ENCODE results near the gene CNIH3.
"Not testable (repeated sequence)": the region's sequence is repeated elsewhere in the genome, so short reads cannot be mapped to it uniquely, and the experiment has no call there.

Gene CNIH3
- 0 to 2.6 (median 1.1) reads per million in 9 experiments for total RNA-seq

DNA sequence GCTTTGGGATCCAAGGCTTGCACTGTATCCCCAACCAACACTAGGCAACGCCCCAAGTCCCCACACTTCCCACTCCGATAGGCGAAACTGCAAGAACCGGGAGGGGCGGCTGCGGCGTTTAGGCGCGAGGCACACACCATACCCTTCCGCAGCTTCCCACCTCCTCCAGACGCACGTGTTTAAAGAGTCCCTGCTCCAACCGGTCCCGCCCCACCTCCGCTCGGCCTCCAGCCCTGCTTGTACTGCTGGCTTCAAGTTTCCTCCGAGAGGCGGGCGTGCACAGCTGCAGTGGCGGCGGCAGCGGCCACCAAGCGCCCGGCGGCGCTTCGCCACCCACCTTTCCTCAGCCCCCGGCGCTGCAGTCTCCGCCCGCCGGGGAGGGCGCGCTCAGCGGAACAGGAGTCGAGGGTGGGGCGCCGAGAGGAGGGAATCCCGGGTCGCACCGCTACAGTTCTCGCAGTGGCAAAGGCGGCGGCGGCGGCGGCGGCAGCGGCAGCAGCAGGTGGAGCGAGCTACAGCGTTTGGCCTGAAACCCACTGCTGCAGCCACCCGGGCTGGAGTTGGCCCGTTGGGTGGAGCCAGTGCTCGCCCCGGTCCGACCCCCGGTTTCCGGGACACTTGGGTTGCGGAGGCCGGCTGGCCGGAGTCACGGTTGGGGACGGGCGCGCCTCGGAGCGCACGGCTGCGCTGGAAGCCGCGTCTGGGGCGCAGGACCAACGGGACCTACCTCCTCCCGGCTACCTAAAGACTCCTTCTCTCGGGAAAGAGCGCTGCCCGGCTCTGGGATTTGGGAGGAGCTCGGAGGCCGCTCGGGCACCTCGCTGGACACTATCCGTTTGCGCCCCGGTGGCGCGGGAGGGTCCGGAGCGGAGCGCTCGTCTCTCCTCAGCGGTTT is at the start of gene CNIH3:
TSS of gene CNIH3 (plus strand) at position 457 of the 895 bp plus-strand sequence. CDS start 858 bp downstream, outside the sequence.
- Mint-ChIP-seq H3K9me3 (no peaks in the 10 kb centered on the region), H3K4me3 (peak within 1 kb of the TSS; percentile 81 to 89), H3K27ac (peak within 1 kb of the TSS; percentile 1 to 70), H3K36me3 (ENCODE audit: insufficient read depth) (no peaks in the 10 kb centered on the region), H3K27me3 (peaks cover 53 to 57% of the 10 kb centered on the region in 2 donors), H3K4me1 (ENCODE audit: low read depth in 2 of 2) (peaks cover 24 to 28% of the 10 kb centered on the region in 2 donors)
- DNase-seq (peak; percentile 40 to 45 (median 44)), ATAC-seq (replicated peaks) (peak; percentile 76)

GRCh38 chr1:224566492-224566891 is 49.6 kb upstream of the CNIH3 start:
- not testable (repeated sequence) for H3K4me1 Mint-ChIP-seq (ENCODE audit: low read depth in 2 of 2); H3K27me3 Mint-ChIP-seq; H3K36me3 Mint-ChIP-seq (ENCODE audit: insufficient read depth); H3K4me3 Mint-ChIP-seq; DNase-seq; H3K9me3 Mint-ChIP-seq; ATAC-seq (replicated peaks)
- peak overlapping the region in 1 of 2 donors; percentile 72 for H3K27ac Mint-ChIP-seq

- no peak overlapping the region for H3K4me3 Mint-ChIP-seq
These were observed 46.8 kb upstream of the CNIH3 start for GRCh38 chr1:224569276-224569675.

DNA sequence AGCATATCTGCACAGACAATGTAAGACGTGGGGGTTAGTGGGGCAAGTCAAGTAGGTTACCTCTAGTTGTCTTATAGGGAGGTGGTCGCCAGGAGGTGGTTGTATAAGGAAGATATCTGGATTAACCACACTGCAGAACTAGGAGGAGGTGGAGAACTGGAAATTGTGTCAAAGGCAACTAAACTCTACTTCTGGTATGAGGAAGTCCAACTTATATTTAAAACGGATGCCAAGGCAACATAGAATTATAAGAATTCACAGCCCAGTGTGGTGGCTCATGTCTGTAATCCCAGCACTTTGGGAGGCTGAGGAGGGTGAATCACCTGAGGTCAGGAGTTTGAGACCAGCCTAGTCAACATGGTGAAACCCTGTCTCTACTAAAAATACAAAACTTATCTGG is 44.1 kb upstream of the CNIH3 start:
- not testable (repeated sequence) for H3K36me3 Mint-ChIP-seq (ENCODE audit: insufficient read depth); ATAC-seq (replicated peaks); H3K4me3 Mint-ChIP-seq; DNase-seq; H3K4me1 Mint-ChIP-seq (ENCODE audit: low read depth in 2 of 2); H3K9me3 Mint-ChIP-seq; H3K27ac Mint-ChIP-seq
- peaks cover 29 to 32% of the 10 kb centered on the region in 2 donors for H3K27me3 Mint-ChIP-seq

More at GRCh38 chr1:224569276-224569675, 46.8 kb upstream of the CNIH3 start:
- Mint-ChIP-seq H3K27ac (no peak overlapping the region), H3K4me1 (ENCODE audit: low read depth in 2 of 2) (peaks cover 0 to 2% of the 10 kb centered on the region in 2 donors), H3K9me3 (no peaks in the 10 kb centered on the region), H3K27me3 (peaks cover 23 to 24% of the 10 kb centered on the region in 2 donors), H3K36me3 (ENCODE audit: insufficient read depth) (no peaks in the 10 kb centered on the region)
- ATAC-seq (replicated peaks): no peak
- no peak for DNase-seq

DNA sequence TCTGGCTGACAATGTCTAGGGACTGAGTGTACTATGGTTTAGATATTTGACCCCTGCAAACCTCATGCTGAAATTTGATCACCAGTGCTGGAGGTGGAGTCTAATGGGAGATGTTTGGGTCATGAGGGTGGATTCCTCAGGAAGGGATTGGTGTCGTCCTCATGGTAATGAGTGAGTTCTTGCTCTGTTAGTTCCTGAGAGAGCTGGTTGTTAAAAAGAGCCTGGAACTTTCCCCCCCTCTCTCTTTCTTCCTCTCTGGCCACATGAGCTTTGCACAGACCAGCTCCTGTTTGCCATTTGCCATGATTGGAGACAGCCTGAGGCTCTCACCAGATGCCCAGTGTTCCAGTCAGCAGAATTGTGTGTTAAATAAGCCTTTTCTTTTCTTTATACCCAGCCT is 36.6 kb upstream of the CNIH3 start:
- H3K4me1 Mint-ChIP-seq (ENCODE audit: low read depth in 2 of 2): no peaks in the 10 kb centered on the region
- H3K9me3 Mint-ChIP-seq: peaks cover 6 to 10% of the 10 kb centered on the region in 2 donors
- peaks cover 59 to 61% of the 10 kb centered on the region in 2 donors for H3K27me3 Mint-ChIP-seq

DNA sequence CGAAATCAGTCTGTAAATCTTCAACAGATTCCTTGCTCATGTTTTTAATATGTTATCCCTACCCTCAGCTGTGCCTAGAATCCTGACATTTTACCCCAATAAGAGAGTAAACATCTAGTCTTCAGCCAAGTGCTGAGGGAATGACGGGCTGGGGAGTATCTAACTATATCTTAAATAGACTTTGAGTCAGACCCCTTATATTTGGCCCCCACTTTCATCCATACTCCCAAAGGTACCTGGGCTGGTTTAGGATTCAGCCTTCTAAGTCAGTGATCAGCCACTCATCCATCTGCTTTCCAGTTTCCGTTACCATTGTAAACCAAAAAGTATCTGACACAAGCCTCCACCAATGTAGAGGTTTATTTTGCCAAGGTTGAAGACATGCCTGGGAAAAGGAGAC is 36.1 kb upstream of the CNIH3 start:
- Mint-ChIP-seq H3K4me3 (no peak overlapping the region), H3K4me1 (ENCODE audit: low read depth in 2 of 2) (no peaks in the 10 kb centered on the region), H3K27me3 (peaks cover 61 to 62% of the 10 kb centered on the region in 2 donors), H3K27ac (no peak overlapping the region), H3K9me3 (peaks cover 6 to 10% of the 10 kb centered on the region in 2 donors), H3K36me3 (ENCODE audit: insufficient read depth) (no peaks in the 10 kb centered on the region)
- ATAC-seq (replicated peaks): no peak
- DNase-seq: no peak

More for the DNA sequence above, 36.6 kb upstream of the CNIH3 start:
- DNase-seq (no peak), ATAC-seq (replicated peaks) (no peak)
- Mint-ChIP-seq H3K27ac (no peak overlapping the region), H3K36me3 (ENCODE audit: insufficient read depth) (no peaks in the 10 kb centered on the region), H3K4me3 (no peak overlapping the region)

- Mint-ChIP-seq H3K27ac (no peak overlapping the region), H3K9me3 (peaks cover 2 to 4% of the 10 kb centered on the region in 2 donors), H3K4me3 (no peak overlapping the region), H3K4me1 (ENCODE audit: low read depth in 2 of 2) (no peaks in the 10 kb centered on the region), H3K27me3 (peaks cover 53 to 58% of the 10 kb centered on the region in 2 donors), H3K36me3 (ENCODE audit: insufficient read depth) (no peaks in the 10 kb centered on the region)
- ATAC-seq (replicated peaks) (no peak), DNase-seq (no peak)
These were observed 34.1 kb upstream of the CNIH3 start for GRCh38 chr1:224582041-224582440.

- no peak for ATAC-seq (replicated peaks)
- Mint-ChIP-seq H3K27me3 (peaks cover 39 to 48% of the 10 kb centered on the region in 2 donors), H3K9me3 (peaks cover 0 to 2% of the 10 kb centered on the region in 2 donors), H3K36me3 (ENCODE audit: insufficient read depth) (no peaks in the 10 kb centered on the region), H3K4me3 (no peak overlapping the region), H3K27ac (no peak overlapping the region), H3K4me1 (ENCODE audit: low read depth in 2 of 2) (no peaks in the 10 kb centered on the region)
- no peak for DNase-seq
These were observed 32.3 kb upstream of the CNIH3 start for GRCh38 chr1:224583774-224584173.

- ATAC-seq (replicated peaks) (no peak), DNase-seq (no peak)
- Mint-ChIP-seq H3K27ac (no peak overlapping the region), H3K4me1 (ENCODE audit: low read depth in 2 of 2) (no peaks in the 10 kb centered on the region), H3K4me3 (no peak overlapping the region), H3K27me3 (peaks cover 30 to 36% of the 10 kb centered on the region in 2 donors), H3K9me3 (no peaks in the 10 kb centered on the region), H3K36me3 (ENCODE audit: insufficient read depth) (no peaks in the 10 kb centered on the region)
These were observed 31.1 kb upstream of the CNIH3 start for GRCh38 chr1:224585051-224585450.

- Mint-ChIP-seq H3K4me3 (no peak overlapping the region), H3K9me3 (no peaks in the 10 kb centered on the region), H3K4me1 (ENCODE audit: low read depth in 2 of 2) (peaks cover under 1 to 1% of the 10 kb centered on the region in 2 donors), H3K27ac (no peak overlapping the region), H3K36me3 (ENCODE audit: insufficient read depth) (no peaks in the 10 kb centered on the region), H3K27me3 (peaks cover 12 to 19% of the 10 kb centered on the region in 2 donors)
- ATAC-seq (replicated peaks) (no peak), DNase-seq (no peak)
These were observed 29.1 kb upstream of the CNIH3 start for GRCh38 chr1:224587051-224587450.

DNA sequence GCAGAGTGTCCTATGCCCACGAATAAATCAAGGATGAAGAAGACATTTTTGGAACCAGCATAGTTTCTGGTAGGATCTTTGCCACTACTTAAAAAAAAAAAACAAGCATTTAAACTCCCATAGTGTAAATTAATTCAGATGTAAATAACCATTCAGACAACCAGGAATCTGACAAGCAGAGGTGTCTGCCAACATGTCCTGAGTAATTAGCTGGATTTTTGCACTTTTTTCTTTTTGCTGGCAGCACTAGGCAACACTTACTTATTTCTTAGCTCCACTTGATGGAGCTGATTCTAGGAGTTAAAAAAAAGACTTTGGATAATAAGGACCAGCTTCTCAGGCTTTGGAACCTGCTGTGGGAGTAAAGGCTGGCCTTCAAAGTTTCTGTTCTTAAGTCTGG is 27.6 kb upstream of the CNIH3 start:
- H3K36me3 Mint-ChIP-seq (ENCODE audit: insufficient read depth): no peaks in the 10 kb centered on the region
- peaks cover 0 to 6% of the 10 kb centered on the region in 2 donors for H3K27me3 Mint-ChIP-seq
- H3K4me1 Mint-ChIP-seq (ENCODE audit: low read depth in 2 of 2): peaks cover 5 to 8% of the 10 kb centered on the region in 2 donors
- no peak overlapping the region for H3K4me3 Mint-ChIP-seq
- no peaks in the 10 kb centered on the region for H3K9me3 Mint-ChIP-seq
- no peak for ATAC-seq (replicated peaks)
- no peak for DNase-seq
- H3K27ac Mint-ChIP-seq: no peak overlapping the region

- peaks cover 0 to 6% of the 10 kb centered on the region in 2 donors for H3K27me3 Mint-ChIP-seq
- H3K27ac Mint-ChIP-seq: no peak overlapping the region
- ATAC-seq (replicated peaks): no peak
- DNase-seq: no peak
- no peak overlapping the region for H3K4me3 Mint-ChIP-seq
- H3K36me3 Mint-ChIP-seq (ENCODE audit: insufficient read depth): no peaks in the 10 kb centered on the region
- peaks cover 5 to 8% of the 10 kb centered on the region in 2 donors for H3K4me1 Mint-ChIP-seq (ENCODE audit: low read depth in 2 of 2)
- no peaks in the 10 kb centered on the region for H3K9me3 Mint-ChIP-seq
These were observed 27.1 kb upstream of the CNIH3 start for GRCh38 chr1:224589006-224589405.

GRCh38 chr1:224591326-224591725 is 24.8 kb upstream of the CNIH3 start:
- no peaks in the 10 kb centered on the region for H3K36me3 Mint-ChIP-seq (ENCODE audit: insufficient read depth)
- DNase-seq (no peak), ATAC-seq (replicated peaks) (no peak)
- no peaks in the 10 kb centered on the region for H3K27me3 Mint-ChIP-seq
- no peaks in the 10 kb centered on the region for H3K9me3 Mint-ChIP-seq
- H3K4me1 Mint-ChIP-seq (ENCODE audit: low read depth in 2 of 2): peaks cover 5 to 8% of the 10 kb centered on the region in 2 donors
- no peak overlapping the region for H3K4me3 Mint-ChIP-seq
- H3K27ac Mint-ChIP-seq: no peak overlapping the region
